Stimulated activated CD8-positive, alpha-beta memory T cell treated with anti-CD3 and anti-CD28 coated beads, Interleukin-7, amount 100 ng/mL, for 24 hours (primary cell): ENCODE data around the gene UNC45B.
"Not testable (repeated sequence)": the region's sequence is repeated elsewhere in the genome, so short reads cannot be mapped to it uniquely, and the experiment has no call there.

Source experiments
- DNase-seq: peaks from one replicate; pipeline ENCODE4 v3.0.0-alpha.2; 2020; ENCODE audit warnings: low read depth

Gene UNC45B

GRCh38 chr17:35141681-35142466 lies 5.7 kb upstream of the UNC45B start, which contains the start of gene NLE1:
Gene NLE1, minus strand, starts transcription at chr17:35142303. Its CDS starts 28 bp downstream, at chr17:35142275.
- DNase-seq: peak; percentile 77

DNA sequence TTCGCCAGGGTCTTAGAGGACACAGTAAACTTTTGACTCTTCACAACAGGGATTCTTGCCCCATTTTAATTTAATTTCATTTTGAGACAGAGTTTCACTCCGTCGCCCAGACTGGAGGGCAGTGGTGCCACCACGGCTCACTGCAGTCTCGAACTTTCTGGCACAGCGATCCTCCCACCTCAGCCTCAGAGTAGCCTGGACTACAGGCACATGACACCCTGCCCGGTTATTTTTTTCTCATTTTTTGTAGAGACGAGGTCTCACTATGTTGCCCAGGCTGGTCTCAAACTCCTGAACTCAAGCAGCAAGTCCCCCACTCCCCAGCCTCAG lies 5.2 kb upstream of the UNC45B start:
- DNase-seq: no peak

GRCh38 chr17:35144840-35145239 lies 2.8 kb upstream of the UNC45B start:
- DNase-seq: no peak

DNA sequence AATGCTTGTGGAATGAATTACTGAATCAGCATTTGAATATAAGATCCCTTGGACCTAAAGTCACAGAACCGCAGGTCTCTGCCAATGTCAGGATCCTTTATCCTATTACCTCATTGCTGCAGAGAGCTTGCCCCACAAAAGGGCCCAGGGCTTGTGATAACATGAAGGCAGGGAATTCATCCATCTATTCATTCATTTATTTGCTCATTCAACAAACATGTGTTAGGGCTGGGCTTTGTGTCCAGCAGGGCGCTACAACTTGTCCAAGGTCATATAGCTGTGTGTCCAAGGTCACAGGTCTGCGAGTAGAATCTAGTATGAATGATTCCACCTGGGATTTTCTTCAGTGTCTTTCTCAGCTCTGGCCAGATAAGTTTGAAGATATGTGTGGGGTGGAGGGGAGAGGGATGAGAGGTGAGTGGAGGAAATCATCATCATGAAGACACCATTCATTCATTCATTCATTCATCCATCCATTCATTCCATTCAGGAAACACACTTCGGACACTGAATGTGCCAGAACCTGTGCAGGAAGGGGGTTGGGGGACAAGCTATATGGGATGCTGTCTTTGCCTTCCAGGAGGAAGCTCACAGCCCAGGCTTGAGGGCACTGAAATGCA lies 1.3 kb upstream of the UNC45B start:
- DNase-seq: no peak

- no peak for DNase-seq
Observed at GRCh38 chr17:35148144-35148543, 527 bp downstream of the UNC45B start.

- DNase-seq: no peak
Observed at GRCh38 chr17:35149941-35150340, 2.3 kb downstream of the UNC45B start.

GRCh38 chr17:35151080-35151479 lies 3.5 kb downstream of the UNC45B start:
- not testable (repeated sequence) for DNase-seq

- no peak for DNase-seq
Observed at GRCh38 chr17:35152421-35153140, 5.0 kb downstream of the UNC45B start.

GRCh38 chr17:35154196-35155165 lies 6.9 kb downstream of the UNC45B start:
- no peak for DNase-seq

DNA sequence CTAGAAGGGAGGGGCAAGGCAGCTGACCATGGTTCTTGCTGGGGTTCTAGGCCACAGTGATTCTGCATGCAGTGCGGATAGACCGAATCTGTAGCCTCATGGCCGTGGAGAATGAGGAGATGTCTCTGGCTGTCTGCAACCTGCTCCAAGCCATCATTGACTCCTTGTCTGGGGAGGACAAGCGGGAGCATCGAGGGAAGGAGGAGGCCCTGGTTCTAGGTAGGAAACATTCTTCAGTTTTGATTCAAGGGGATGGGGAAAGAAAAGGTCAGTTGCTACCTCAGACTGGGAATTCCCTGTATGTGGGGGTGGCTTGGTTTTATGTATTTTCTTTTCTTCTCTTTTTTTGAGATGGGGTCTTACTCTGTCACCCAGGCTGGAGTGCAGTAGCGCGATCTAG lies 7.6 kb downstream of the UNC45B start:
- no peak for DNase-seq

DNA sequence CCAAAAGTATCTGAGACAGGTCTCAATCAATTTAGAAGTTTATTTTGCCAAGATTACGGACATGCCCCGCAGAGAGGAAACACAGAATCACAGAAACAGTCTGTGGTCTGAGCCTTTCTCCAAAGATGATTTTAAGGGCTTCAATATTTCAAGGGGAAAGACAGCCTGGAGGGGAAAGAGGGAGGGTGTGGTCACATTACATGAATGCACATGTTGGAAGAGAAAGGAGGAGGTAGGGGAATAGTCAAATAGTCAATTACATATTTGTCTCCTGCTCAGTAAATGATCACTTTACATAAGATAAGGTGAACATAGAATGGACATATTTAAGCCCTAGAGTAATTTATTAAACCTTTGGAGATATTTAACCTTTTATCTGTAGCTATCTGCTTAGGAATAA lies 12.3 kb downstream of the UNC45B start:
- DNase-seq: no peak

- no peak for DNase-seq
Observed at GRCh38 chr17:35160354-35161201, 13.0 kb downstream of the UNC45B start.

GRCh38 chr17:35161281-35161761 lies 13.7 kb downstream of the UNC45B start:
- no peak for DNase-seq

DNA sequence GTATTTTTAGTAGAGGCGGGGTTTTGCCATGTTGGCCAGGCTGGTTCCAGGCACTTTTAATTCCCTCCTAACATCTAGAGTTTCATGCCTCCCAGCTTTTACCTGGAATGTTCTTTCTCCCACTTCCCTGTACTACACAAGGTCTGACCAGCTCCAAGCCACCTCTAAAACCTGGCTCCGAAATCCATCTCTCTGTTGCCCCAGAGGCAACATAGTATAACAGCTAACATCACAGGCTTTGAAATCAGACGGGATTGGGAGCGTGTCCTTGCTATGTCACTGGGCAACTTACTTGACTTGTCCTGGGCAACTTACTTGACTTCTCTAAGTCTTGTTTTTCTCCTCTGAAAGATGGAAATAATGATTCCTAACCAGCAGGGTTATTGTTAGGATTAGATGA lies 15.1 kb downstream of the UNC45B start:
- no peak for DNase-seq

GRCh38 chr17:35163886-35164285 lies 16.3 kb downstream of the UNC45B start:
- no peak for DNase-seq

DNA sequence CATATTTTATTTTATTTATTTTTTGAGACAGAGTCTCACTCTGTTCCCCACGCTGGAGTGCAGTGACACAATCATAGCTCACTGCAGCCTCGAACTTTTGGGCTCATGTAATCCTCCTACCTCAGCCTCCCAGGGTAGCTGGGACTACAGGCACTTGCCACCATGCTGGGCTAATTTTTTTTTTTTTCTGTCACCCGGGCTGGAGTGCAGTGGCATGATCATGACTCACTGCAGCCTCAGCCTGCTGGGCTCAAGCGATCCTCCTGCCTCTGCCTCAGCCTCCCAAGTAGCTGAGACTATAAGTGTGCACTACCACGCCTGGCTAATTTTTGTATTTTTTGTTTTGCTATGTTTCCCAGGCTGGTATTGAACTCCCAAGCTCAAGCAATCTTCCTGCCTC lies 17.1 kb downstream of the UNC45B start:
- DNase-seq: no peak

DNA sequence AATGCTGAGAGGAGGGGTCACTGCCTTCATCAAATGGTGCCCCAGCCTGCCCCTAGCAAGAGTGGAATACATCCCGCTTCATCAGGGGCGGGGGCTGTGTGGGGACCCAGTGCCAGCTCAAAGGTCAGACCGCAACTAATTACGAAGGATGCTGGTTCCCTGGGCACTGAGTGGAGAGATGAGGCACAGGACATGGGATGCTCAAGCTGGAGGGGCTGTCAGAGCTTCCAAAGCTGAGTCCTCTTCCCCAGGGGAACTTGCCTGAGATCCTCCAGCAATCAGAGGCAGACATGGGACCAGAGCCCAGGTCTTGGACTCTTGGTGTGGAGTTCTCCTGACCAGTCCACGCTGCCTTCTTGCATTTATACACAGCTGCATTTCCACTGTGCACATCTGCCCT lies 18.9 kb downstream of the UNC45B start:
- no peak for DNase-seq

GRCh38 chr17:35167046-35167445 lies 19.4 kb downstream of the UNC45B start:
- DNase-seq: no peak

DNA sequence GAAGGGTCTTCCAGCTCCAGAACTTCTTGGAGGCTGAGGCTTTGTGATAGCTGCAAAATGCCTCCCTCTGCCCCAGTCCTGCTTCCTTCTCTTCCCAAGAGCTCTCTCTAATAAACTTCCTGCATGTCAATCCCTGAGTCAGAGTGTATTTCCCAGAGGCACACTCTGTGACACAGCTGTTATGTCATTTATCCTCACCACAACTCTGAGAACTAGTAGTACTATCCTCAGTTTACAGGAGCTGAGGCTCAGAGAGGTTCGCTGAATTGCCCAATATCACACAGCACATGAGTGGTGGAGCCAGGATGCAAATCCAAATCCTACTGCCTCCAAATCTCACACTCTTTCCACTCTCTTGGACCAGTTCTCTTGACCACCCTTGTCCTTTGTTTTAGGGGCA lies 20.0 kb downstream of the UNC45B start:
- DNase-seq: no peak

DNA sequence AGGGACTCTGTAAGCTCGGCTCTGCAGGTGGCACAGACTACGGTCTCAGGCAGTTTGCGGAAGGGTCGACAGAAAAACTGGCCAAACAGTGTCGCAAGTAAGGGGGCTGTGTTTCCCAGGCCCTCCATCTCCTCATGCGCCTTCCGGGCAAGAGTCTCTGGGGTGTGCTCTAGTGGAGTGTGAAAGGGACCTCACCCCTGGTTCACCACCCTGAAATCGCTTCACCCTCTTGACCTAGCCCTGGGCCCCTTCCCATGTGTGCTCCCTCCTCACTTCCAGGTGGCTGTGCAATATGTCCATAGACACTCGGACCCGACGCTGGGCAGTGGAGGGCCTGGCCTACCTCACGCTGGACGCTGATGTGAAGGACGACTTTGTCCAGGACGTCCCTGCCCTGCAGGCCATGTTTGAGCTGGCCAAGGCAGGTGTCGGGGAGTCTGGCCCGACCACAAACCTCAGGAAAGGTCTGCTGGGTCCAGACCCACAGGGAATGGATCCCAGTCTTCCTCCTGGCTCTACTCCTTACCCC lies 22.3 kb downstream of the UNC45B start:
- no peak for DNase-seq
